Urinary bladder (tissue), 2 donors: Measurements from ENCODE around the gene ZNF780A. TPM values are rescaled to one million over a fixed set of nuclear protein-coding genes. Genes with fewer than 3 reads are reported as not detected.

Source experiments
- polyA plus RNA-seq: library from polyadenylated mRNA; stranded (reverse); fragments of 200-250 nt; gene quantifications from one replicate; pipeline ENCODE4 v1.2.3, GENCODE V29; 2013
- total RNA-seq: library from RNA; depleted of rRNA; stranded (reverse); fragments of >200 nt; gene quantifications from one replicate; pipeline ENCODE4 v1.2.3, GENCODE V29; 2014
- donor health status: healthy.

ZNF780A gene
- total and polyA plus RNA-seq, 2 donors, result 7.2 to 33.3 TPM

Other genes starting within 250 kb of the ZNF780A start
- 146 TPM for gene FBL, start 244.6 kb downstream of the ZNF780A start, total RNA-seq
- gene FBL, start 244.6 kb downstream of the ZNF780A start, polyA plus RNA-seq, result 281 TPM
- 7.7 TPM for gene FCGBP, start 156.3 kb downstream of the ZNF780A start, total RNA-seq
- 9.4 TPM for gene FCGBP, start 156.3 kb downstream of the ZNF780A start, polyA plus RNA-seq
- gene PSMC4, start 119.8 kb downstream of the ZNF780A start, total RNA-seq, result 45.2 TPM
- 81.4 TPM for gene PSMC4, start 119.8 kb downstream of the ZNF780A start, polyA plus RNA-seq
- gene ZNF546, start 93.9 kb downstream of the ZNF780A start, total RNA-seq, result 23.4 TPM
- gene ZNF546, start 93.9 kb downstream of the ZNF780A start, polyA plus RNA-seq, result 2.3 TPM
- gene ZNF780B, start 34.7 kb downstream of the ZNF780A start, total RNA-seq, result 45.3 TPM
- 9.8 TPM for gene ZNF780B, start 34.7 kb downstream of the ZNF780A start, polyA plus RNA-seq
- 4.1 TPM for gene MAP3K10, start 100.5 kb upstream of the ZNF780A start, total RNA-seq
- 11.9 TPM for gene MAP3K10, start 100.5 kb upstream of the ZNF780A start, polyA plus RNA-seq
- gene TTC9B, start 127.4 kb upstream of the ZNF780A start, total RNA-seq, result 0.21 TPM
- 0.13 TPM for gene TTC9B, start 127.4 kb upstream of the ZNF780A start, polyA plus RNA-seq
- gene CCNP, start 135.7 kb upstream of the ZNF780A start, total RNA-seq, result not detected
- 0.19 TPM for gene CCNP, start 135.7 kb upstream of the ZNF780A start, polyA plus RNA-seq
- gene AKT2, start 194.4 kb upstream of the ZNF780A start, total RNA-seq, result 98.9 TPM
- gene AKT2, start 194.4 kb upstream of the ZNF780A start, polyA plus RNA-seq, result 90.1 TPM